SK-N-SH (cell line): ENCODE measurements around the gene ATP2B1. TPM values are rescaled to one million over a fixed set of nuclear protein-coding genes. Genes with fewer than 3 reads are reported as not detected.

ENCODE experiments used
- CTCF ChIA-PET: fragments of 300-600, 350-600 bp; formaldehyde crosslinking; extraction: SDS; loops from one replicate; lab custom pipeline; 2021; lab: Yijun Ruan, JAX
- POLR2A ChIA-PET: fragments of 350-600 bp; sonication (Branson Sonifier 250); formaldehyde crosslinking; extraction: SDS; loops from one replicate; lab custom pipeline; 2020; ENCODE audit warnings: antibody characterized with exemption, inconsistent platforms; lab: Yijun Ruan, JAX
- DNase-seq: peaks from one replicate; pipeline ENCODE4 v3.0.0; 2012
- H2AFZ ChIP-seq: fragments of 200-600 bp; sonication (generic); 2 replicates; pipeline ENCODE4 v1.8.1; 2016; ENCODE audit warnings: antibody characterized with exemption, mild to moderate bottlenecking, low read depth
- H3F3A ChIP-seq: fragments of 200-600 bp; sonication (generic); replicated peaks from 2 replicates; pipeline ENCODE3; 2016; ENCODE audit warnings: antibody characterized with exemption, mild to moderate bottlenecking; ENCODE audit not compliant: insufficient read depth
- H3K27ac ChIP-seq, 2 experiments: fragments of 200-500 bp in 1 of 2; fragments of 200-600 bp in 1 of 2; sonication (Bioruptor generic) in 1 of 2; sonication (generic), shearing (Covaris generic) in 1 of 2; 2 replicates each; pipeline versions ENCODE4 v1.5.1 to v1.6.1; 2014 to 2016; ENCODE audit warnings: low read depth in 2 of 2, inconsistent platforms in 1 of 2, low read length in 1 of 2, mild to moderate bottlenecking in 1 of 2, mixed read lengths in 1 of 2
- H3K27me3 ChIP-seq: fragments of 200-600 bp; sonication (generic), shearing (Covaris generic); 2 replicates; pipeline ENCODE4 v1.6.1; 2016; ENCODE audit warnings: mixed run types; ENCODE audit not compliant: insufficient read depth
- H3K36me3 ChIP-seq, 2 experiments: fragments of 200-500 bp in 1 of 2; fragments of 200-600 bp in 1 of 2; sonication (Bioruptor generic) in 1 of 2; sonication (generic) in 1 of 2; replicated peaks in 1 of 2; 2 replicates each; pipeline versions ENCODE3 to v1.5.1; 2014 to 2016; ENCODE audit warnings: low read length in 1 of 2, mild to moderate bottlenecking in 1 of 2; ENCODE audit not compliant: insufficient read depth in 2 of 2, control insufficient read depth in 1 of 2
- H3K4me1 ChIP-seq, 2 experiments: fragments of 200-500 bp in 1 of 2; fragments of 200-600 bp in 1 of 2; sonication (Bioruptor generic) in 1 of 2; sonication (generic), shearing (Covaris generic) in 1 of 2; 2 replicates each; pipeline versions ENCODE4 v1.5.1 to v1.6.1; 2014 to 2016; ENCODE audit warnings: low read depth in 1 of 2, low read length in 1 of 2, mixed run types in 1 of 2; ENCODE audit not compliant: insufficient read depth in 2 of 2, control insufficient read depth in 1 of 2
- H3K4me2 ChIP-seq: fragments of 200-600 bp; sonication (generic), shearing (Covaris generic); 2 replicates; pipeline ENCODE4 v1.6.1; 2017; ENCODE audit warnings: mixed run types
- H3K4me3 ChIP-seq, 2 experiments: fragments of 200-500 bp in 1 of 2; fragments of 200-600 bp in 1 of 2; sonication (Bioruptor generic) in 1 of 2; sonication (generic), shearing (Covaris generic) in 1 of 2; 2 replicates each; pipeline versions ENCODE4 v1.5.1 to v1.8.1; 2014 to 2016; ENCODE audit warnings: low read depth in 2 of 2, inconsistent platforms in 1 of 2, low read length in 1 of 2, mild to moderate bottlenecking in 1 of 2, mixed read lengths in 1 of 2, moderate library complexity in 1 of 2
- H3K79me2 ChIP-seq: fragments of 200-600 bp; sonication (generic); 2 replicates; pipeline ENCODE4 v1.8.1; 2017; ENCODE audit warnings: mild to moderate bottlenecking; ENCODE audit not compliant: insufficient read depth
- H3K9ac ChIP-seq: fragments of 200-600 bp; sonication (generic); 2 replicates; pipeline ENCODE4 v1.6.1; 2017; ENCODE audit warnings: mixed run types
- H3K9me2 ChIP-seq: fragments of 200-600 bp; sonication (generic); 2 replicates; pipeline ENCODE4 v1.6.1; 2017; ENCODE audit warnings: mixed run types
- H3K9me3 ChIP-seq: fragments of 200-600 bp; sonication (generic); 2 replicates; pipeline ENCODE4 v1.6.1; 2017; ENCODE audit warnings: mixed run types, mild to moderate bottlenecking, moderate library complexity
- H4K20me1 ChIP-seq: fragments of 200-600 bp; sonication (generic); 2 replicates; pipeline ENCODE4 v1.6.1; 2017; ENCODE audit warnings: mild to moderate bottlenecking, mixed run types; ENCODE audit not compliant: insufficient read depth
- CHD2 ChIP-seq: fragments of 150-350 bp; IDR thresholded peaks from 2 replicates; pipeline ENCODE4 v1.6.1; 2018; ENCODE audit warnings: low read length; ENCODE audit not compliant: partially characterized antibody
- EZH2phosphoT487 ChIP-seq: fragments of 200-600 bp; sonication (generic); IDR thresholded peaks from 2 replicates; pipeline ENCODE4 v1.6.1; 2017; ENCODE audit warnings: low read depth, mixed run types, mild to moderate bottlenecking, antibody characterized with exemption, moderate library complexity, borderline replicate concordance
- FOSL2 ChIP-seq: IDR thresholded peaks from 2 replicates; pipeline ENCODE4 v1.4.0; 2012; ENCODE audit warnings: low read depth, mild to moderate bottlenecking, moderate library complexity, borderline replicate concordance
- FOXJ3 ChIP-seq: sonication (generic); formaldehyde crosslinking; IDR thresholded peaks from 2 replicates; pipeline ENCODE4 v1.5.1; 2020; ENCODE audit warnings: mild to moderate bottlenecking, missing genetic modification reagents
- GATA2 ChIP-seq: sonication (generic); formaldehyde crosslinking; IDR thresholded peaks from 2 replicates; pipeline ENCODE4 v1.5.0; 2020; ENCODE audit warnings: mild to moderate bottlenecking, missing genetic modification reagents
- NFIC ChIP-seq: IDR thresholded peaks from 2 replicates; pipeline ENCODE4 v1.4.0; 2012; ENCODE audit warnings: borderline replicate concordance
- POLR2AphosphoS5 ChIP-seq: IDR thresholded peaks from 2 replicates; pipeline ENCODE4 v1.6.1; 2012; ENCODE audit warnings: low read depth, low read length
- RAD21 ChIP-seq: IDR thresholded peaks from 2 replicates; pipeline ENCODE4 v1.6.1; 2012; ENCODE audit warnings: mild to moderate bottlenecking, low read length
- SIN3A ChIP-seq: IDR thresholded peaks from 2 replicates; pipeline ENCODE4 v1.6.1; 2012; ENCODE audit warnings: low read depth, mild to moderate bottlenecking, low read length, moderate library complexity, borderline replicate concordance
- SMC3 ChIP-seq: IDR thresholded peaks from 2 replicates; pipeline ENCODE4 v1.6.1; 2012; ENCODE audit warnings: low read depth, low read length, improper control_type of control experiment
- TEAD4 ChIP-seq: IDR thresholded peaks from 2 replicates; pipeline ENCODE4 v1.4.0; 2012; ENCODE audit warnings: mild to moderate bottlenecking, borderline replicate concordance; ENCODE audit not compliant: insufficient read depth
- WGBS: methylation state at CpG from one replicate; pipeline ENCODE4 v1.1.6; 2017; ENCODE audit warnings: low lambda C conversion rate; 5-methylcytosine and 5-hydroxymethylcytosine counted together
- polyA plus RNA-seq, 3 experiments: library from polyadenylated mRNA; depleted of rRNA; stranded (reverse); fragments of >200 nt; gene quantifications; 2 replicates each; pipeline ENCODE4 v1.2.3, GENCODE V29; 2012
- small RNA-seq, 7 experiments: library from RNA; depleted of rRNA; stranded (forward); fragments of <200 nt; gene quantifications; one replicate each; pipeline ENCODE3, GENCODE V24; 2012
- TF ChIP-seq, protein P1 (sequence below): IDR thresholded peaks from 2 replicates; pipeline ENCODE4 v1.4.0; 2012; ENCODE audit warnings: low read depth, borderline replicate concordance
- TF ChIP-seq, protein P2 (sequence below): IDR thresholded peaks from 2 replicates; pipeline ENCODE4 v1.6.1; 2012; ENCODE audit warnings: mild to moderate bottlenecking, low read depth, low read length, moderate library complexity
- TF ChIP-seq, protein P3 (sequence below): IDR thresholded peaks from 2 replicates; pipeline ENCODE4 v1.4.0; 2012; ENCODE audit warnings: low read depth, borderline replicate concordance

ATP2B1 gene
- polyA plus RNA-seq, 1 of the 3 experiments (the other 2 are of a cell fraction) = 4.3 TPM

DNA sequence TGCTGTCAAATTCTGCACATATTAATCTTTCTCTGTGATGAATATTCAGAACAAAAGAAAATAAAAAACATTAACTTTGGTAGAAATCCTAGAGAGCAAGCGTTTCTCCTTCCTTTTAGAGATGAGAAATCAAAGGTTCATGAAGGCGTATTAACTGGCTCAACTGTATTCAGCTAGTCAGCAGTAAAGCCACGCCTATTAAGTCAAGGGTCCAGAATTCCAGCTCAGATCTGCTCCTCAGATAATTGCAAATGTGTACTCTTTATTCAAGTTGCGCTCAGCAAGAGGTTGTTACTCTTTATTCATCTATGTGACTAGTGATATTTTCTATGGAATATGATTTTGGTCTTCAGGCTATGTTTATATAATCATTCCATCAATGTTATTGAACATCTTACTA lies 169.7 kb downstream of the ATP2B1 start:
- Histone ChIP-seq H3F3A (no peaks in the 10 kb centered on the region), H3K9me2 (no peaks in the 10 kb centered on the region), H3K4me1 (no peaks in the 10 kb centered on the region; a peak in 1 of 4 replicates), H3K9me3 (no peaks in the 10 kb centered on the region), H3K9ac (no peak overlapping the region), H3K4me3 (no peak overlapping the region), H4K20me1 (no peaks in the 10 kb centered on the region), H3K4me2 (no peak overlapping the region), H3K27ac (no peak overlapping the region), H3K27me3 (no peaks in the 10 kb centered on the region), H3K36me3 (no peaks in the 10 kb centered on the region), H2AFZ (no peak overlapping the region), H3K79me2 (no peaks in the 10 kb centered on the region)
- WGBS = 88% methylated on average over 4 of the region's 4 CpGs
- TF ChIP-seq EZH2phosphoT487 (no peak), RAD21 (no peak), TEAD4 (no peak), GATA2 (CRISPR knock-in tag) (no peak), FOSL2 (no peak), CHD2 (no peak), FOXJ3 (CRISPR knock-in tag) (no peak), SIN3A (no peak), NFIC (no peak), POLR2AphosphoS5 (no peak), SMC3 (no peak)
- TF ChIP-seq, protein P1, sequence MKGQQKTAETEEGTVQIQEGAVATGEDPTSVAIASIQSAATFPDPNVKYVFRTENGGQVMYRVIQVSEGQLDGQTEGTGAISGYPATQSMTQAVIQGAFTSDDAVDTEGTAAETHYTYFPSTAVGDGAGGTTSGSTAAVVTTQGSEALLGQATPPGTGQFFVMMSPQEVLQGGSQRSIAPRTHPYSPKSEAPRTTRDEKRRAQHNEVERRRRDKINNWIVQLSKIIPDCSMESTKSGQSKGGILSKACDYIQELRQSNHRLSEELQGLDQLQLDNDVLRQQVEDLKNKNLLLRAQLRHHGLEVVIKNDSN = no peak
- TF ChIP-seq, protein P2, sequence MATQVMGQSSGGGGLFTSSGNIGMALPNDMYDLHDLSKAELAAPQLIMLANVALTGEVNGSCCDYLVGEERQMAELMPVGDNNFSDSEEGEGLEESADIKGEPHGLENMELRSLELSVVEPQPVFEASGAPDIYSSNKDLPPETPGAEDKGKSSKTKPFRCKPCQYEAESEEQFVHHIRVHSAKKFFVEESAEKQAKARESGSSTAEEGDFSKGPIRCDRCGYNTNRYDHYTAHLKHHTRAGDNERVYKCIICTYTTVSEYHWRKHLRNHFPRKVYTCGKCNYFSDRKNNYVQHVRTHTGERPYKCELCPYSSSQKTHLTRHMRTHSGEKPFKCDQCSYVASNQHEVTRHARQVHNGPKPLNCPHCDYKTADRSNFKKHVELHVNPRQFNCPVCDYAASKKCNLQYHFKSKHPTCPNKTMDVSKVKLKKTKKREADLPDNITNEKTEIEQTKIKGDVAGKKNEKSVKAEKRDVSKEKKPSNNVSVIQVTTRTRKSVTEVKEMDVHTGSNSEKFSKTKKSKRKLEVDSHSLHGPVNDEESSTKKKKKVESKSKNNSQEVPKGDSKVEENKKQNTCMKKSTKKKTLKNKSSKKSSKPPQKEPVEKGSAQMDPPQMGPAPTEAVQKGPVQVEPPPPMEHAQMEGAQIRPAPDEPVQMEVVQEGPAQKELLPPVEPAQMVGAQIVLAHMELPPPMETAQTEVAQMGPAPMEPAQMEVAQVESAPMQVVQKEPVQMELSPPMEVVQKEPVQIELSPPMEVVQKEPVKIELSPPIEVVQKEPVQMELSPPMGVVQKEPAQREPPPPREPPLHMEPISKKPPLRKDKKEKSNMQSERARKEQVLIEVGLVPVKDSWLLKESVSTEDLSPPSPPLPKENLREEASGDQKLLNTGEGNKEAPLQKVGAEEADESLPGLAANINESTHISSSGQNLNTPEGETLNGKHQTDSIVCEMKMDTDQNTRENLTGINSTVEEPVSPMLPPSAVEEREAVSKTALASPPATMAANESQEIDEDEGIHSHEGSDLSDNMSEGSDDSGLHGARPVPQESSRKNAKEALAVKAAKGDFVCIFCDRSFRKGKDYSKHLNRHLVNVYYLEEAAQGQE = no peak
- TF ChIP-seq, protein P3, sequence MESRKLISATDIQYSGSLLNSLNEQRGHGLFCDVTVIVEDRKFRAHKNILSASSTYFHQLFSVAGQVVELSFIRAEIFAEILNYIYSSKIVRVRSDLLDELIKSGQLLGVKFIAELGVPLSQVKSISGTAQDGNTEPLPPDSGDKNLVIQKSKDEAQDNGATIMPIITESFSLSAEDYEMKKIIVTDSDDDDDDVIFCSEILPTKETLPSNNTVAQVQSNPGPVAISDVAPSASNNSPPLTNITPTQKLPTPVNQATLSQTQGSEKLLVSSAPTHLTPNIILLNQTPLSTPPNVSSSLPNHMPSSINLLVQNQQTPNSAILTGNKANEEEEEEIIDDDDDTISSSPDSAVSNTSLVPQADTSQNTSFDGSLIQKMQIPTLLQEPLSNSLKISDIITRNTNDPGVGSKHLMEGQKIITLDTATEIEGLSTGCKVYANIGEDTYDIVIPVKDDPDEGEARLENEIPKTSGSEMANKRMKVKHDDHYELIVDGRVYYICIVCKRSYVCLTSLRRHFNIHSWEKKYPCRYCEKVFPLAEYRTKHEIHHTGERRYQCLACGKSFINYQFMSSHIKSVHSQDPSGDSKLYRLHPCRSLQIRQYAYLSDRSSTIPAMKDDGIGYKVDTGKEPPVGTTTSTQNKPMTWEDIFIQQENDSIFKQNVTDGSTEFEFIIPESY = no peak
- no peak for DNase-seq
- POLR2A ChIA-PET = no interaction called here
- CTCF ChIA-PET = interaction anchor here (0.8 to 3.0 kb wide), 6 partner anchors 9 to 1421 kb away, joined by 3 to 11 read pairs (median 4); no protein-coding TSS in a partner anchor

Small RNAs within 50 kb of the gene (small RNA-seq; reads per million reads assigned to genes)
- gene AC025034.2 = 0 reads per million in 7 experiments
- gene RNA5SP365 = 0 to 1.5 (median 0) reads per million in 7 experiments
- gene RNU6-148P = 0 reads per million in 7 experiments

Other genes starting within 250 kb of the ATP2B1 start
- gene GALNT4, start 184.0 kb downstream of the ATP2B1 start, polyA plus RNA-seq (2012; rRNA removed) = 1.1 and 1.4 TPM in 2 replicates
- gene POC1B, start 182.8 kb downstream of the ATP2B1 start, polyA plus RNA-seq (2012; rRNA removed) = 4.0 and 6.3 TPM in 2 replicates